ENCODE measurements around the gene FER. TPM values are rescaled to one million over a fixed set of nuclear protein-coding genes. Genes with fewer than 3 reads are reported as not detected.

Gene FER
- total and polyA plus RNA-seq, 10 of the 15 experiments (the other 5 are each of a cell fraction or from before 2014, with no cell fraction given) = 4.4 to 19.1 (median 9.6) TPM

DNA sequence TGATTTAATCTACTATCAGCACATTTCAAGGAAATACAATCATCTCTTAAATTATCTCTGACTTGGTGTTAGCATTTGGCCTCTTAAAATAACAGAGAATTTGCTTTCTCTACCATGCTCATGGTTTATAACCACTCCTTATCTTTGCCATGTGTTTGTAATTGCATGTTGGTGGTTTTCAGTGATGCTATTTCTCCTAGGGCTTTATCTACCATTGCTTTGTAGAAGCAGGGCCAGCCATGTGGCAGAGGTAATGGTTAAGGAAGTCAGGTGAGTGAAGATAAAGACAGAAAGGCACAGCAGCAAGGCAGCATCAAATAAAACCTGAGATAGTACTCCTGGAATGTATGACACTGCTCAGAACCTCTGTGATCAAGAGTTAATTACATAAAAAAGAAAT, 206.2 kb downstream of the FER start:
- TF ChIP-seq RB1 (IDR thresholded peaks at IDR 0.05; ENCODE audit: borderline replicate concordance) (no peak), IKZF2 (IDR thresholded peaks at IDR 0.05) (no peak), KLF5 (IDR thresholded peaks at IDR 0.05; ENCODE audit: partially characterized antibody) (no peak), GATAD2B (conservative IDR thresholded peaks at IDR 0.05; ENCODE audit: low read depth) (no peak), SPI1 (IDR thresholded peaks at IDR 0.05; ENCODE audit: borderline replicate concordance, insufficient read depth, low read depth, low read length) (no peak), MTA3 (IDR thresholded peaks at IDR 0.05; ENCODE audit: borderline replicate concordance, low read length) (no peak), ZNF622 (IDR thresholded peaks at IDR 0.05) (no peak), WRNIP1 (IDR thresholded peaks at IDR 0.05; ENCODE audit: borderline replicate concordance, low read depth, low read length) (no peak)
- TF ChIP-seq, protein P1, sequence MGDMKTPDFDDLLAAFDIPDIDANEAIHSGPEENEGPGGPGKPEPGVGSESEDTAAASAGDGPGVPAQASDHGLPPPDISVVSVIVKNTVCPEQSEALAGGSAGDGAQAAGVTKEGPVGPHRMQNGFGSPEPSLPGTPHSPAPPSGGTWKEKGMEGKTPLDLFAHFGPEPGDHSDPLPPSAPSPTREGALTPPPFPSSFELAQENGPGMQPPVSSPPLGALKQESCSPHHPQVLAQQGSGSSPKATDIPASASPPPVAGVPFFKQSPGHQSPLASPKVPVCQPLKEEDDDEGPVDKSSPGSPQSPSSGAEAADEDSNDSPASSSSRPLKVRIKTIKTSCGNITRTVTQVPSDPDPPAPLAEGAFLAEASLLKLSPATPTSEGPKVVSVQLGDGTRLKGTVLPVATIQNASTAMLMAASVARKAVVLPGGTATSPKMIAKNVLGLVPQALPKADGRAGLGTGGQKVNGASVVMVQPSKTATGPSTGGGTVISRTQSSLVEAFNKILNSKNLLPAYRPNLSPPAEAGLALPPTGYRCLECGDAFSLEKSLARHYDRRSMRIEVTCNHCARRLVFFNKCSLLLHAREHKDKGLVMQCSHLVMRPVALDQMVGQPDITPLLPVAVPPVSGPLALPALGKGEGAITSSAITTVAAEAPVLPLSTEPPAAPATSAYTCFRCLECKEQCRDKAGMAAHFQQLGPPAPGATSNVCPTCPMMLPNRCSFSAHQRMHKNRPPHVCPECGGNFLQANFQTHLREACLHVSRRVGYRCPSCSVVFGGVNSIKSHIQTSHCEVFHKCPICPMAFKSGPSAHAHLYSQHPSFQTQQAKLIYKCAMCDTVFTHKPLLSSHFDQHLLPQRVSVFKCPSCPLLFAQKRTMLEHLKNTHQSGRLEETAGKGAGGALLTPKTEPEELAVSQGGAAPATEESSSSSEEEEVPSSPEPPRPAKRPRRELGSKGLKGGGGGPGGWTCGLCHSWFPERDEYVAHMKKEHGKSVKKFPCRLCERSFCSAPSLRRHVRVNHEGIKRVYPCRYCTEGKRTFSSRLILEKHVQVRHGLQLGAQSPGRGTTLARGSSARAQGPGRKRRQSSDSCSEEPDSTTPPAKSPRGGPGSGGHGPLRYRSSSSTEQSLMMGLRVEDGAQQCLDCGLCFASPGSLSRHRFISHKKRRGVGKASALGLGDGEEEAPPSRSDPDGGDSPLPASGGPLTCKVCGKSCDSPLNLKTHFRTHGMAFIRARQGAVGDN (IDR thresholded peaks at IDR 0.05) = no peak
- SMC1A ChIA-PET (ENCODE audit: uncharacterized antibody, unreplicated experiment) = interaction anchor here (1.0 kb wide), 1 partner anchor 273 kb away, joined by 3 read pairs; no protein-coding TSS in a partner anchor
- Histone ChIP-seq H3K9me3 (replicated peaks; ENCODE audit: control insufficient read depth, insufficient read depth, low read length) (no peaks in the 10 kb centered on the region), H3K27me3 (replicated peaks in 1 of 2; ENCODE audit: control insufficient read depth in 2 of 2, insufficient read depth in 2 of 2, low read length in 1 of 2) (no peaks in the 10 kb centered on the region), H3K9ac (ENCODE audit: control insufficient read depth, insufficient read depth, low read length) (no peak overlapping the region), H2AFZ (ENCODE audit: control insufficient read depth, low read depth, low read length) (no peak overlapping the region), H3K4me1 (ENCODE audit: control insufficient read depth, insufficient read depth, low read length) (no peaks in the 10 kb centered on the region), H3K4me3 (no peak overlapping the region), H3K27ac (ENCODE audit: control insufficient read depth, insufficient read depth) (no peak overlapping the region), H3K4me2 (ENCODE audit: control insufficient read depth, insufficient read depth) (no peak overlapping the region), H3K36me3 (ENCODE audit: control insufficient read depth in 2 of 2, insufficient read depth in 2 of 2, low read length in 1 of 2) (no peaks in the 10 kb centered on the region), H3K79me2 (ENCODE audit: control insufficient read depth, insufficient read depth, low read length) (no peaks in the 10 kb centered on the region), H4K20me1 (ENCODE audit: control insufficient read depth, insufficient read depth) (no peaks in the 10 kb centered on the region)
- CTCF ChIA-PET = no interaction called here
- ATAC-seq (no peak), FAIRE-seq (peak; percentile 54), DNase-seq (ENCODE audit: low read depth, low spot score) (no peak)
- POLR2A ChIA-PET = no interaction called here
- in situ Hi-C loops (cut with MboI) = no loop called here
- RAD21 ChIA-PET (ENCODE audit: unreplicated experiment) = no interaction called here
- intact Hi-C loops (cut with micrococcal nuclease; ENCODE audit: unreplicated experiment) = no loop called here
- BruUV-seq (replicated peaks) = no TSS peak
